Astrocyte (in vitro differentiated cells and primary cell): ENCODE data around the gene SFRP2.

Experiments used
- CTCF ChIP-seq: IDR thresholded peaks from 2 replicates; pipeline ENCODE4 v1.5.1; 2011; ENCODE audit warnings: low read depth, mild to moderate bottlenecking, inconsistent platforms, low read length, moderate library complexity; ENCODE audit not compliant: insufficient read depth
- EZH2 ChIP-seq: IDR thresholded peaks from 2 replicates; pipeline ENCODE4 v1.6.1; 2012; ENCODE audit warnings: mild to moderate bottlenecking, low read length, inconsistent platforms; ENCODE audit not compliant: insufficient read depth

DNA sequence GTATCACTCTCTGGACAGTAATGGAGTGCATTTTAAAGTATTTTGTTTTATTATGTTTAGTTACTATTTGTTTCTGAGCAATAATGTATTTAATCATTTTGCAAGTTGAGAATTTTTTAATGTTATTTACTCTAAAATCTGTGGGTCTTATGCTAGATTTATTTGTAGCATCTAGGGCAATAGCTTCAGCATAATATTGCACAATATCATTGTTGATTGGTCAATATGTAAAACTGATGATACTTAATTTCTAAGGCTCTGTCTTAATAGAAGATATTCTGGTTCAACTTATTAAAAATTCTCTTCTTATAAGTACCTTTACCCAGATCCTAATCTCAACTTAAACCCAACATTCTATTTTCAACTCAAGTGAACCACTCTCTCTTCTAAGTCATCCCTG lies 11.5 kb downstream of the SFRP2 start:
- no peak for TF ChIP-seq CTCF
- TF ChIP-seq EZH2: no peak
